Measurements from ENCODE around the gene AP3S2.
"Not testable (repeated sequence)": the region's sequence is repeated elsewhere in the genome, so short reads cannot be mapped to it uniquely, and the experiment has no call there.

Gene AP3S2

DNA sequence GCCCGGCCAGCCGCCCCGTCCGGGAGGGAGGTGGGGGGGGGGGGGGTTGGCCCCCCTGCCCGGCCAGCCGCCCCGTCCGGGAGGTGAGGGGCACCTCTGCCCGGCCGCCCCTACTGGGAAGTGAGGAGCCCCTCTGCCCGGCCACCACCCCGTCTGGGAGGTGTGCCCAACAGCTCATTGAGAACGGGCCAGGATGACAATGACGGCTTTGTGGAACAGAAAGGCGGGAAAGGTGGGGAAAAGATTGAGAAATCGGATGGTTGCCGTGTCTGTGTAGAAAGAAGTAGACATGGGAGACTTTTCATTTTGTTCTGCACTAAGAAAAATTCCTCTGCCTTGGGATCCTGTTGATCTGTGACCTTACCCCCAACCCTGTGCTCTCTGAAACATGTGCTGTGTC lies 38.9 kb downstream of the AP3S2 start:
- H3K4me1 ChIP-seq (ENCODE audit: control insufficient read depth in 1 of 2, insufficient read depth in 2 of 2, low read length in 2 of 2), result peaks cover 30 to 32% of the 10 kb centered on the region in 2 donors
- H3K27ac ChIP-seq (ENCODE audit: low read depth, low read length); H3K9me3 ChIP-seq (ENCODE audit: control insufficient read depth in 1 of 2, low read length in 2 of 2); H3K36me3 ChIP-seq (ENCODE audit: control insufficient read depth in 1 of 2, insufficient read depth in 2 of 2, low read length in 2 of 2); H3K4me3 ChIP-seq (ENCODE audit: low read depth in 1 of 2, low read length in 2 of 2); H3K9ac ChIP-seq (ENCODE audit: low read depth in 1 of 2, low read length in 2 of 2); H3K27me3 ChIP-seq (ENCODE audit: control insufficient read depth in 1 of 2, insufficient read depth in 2 of 2, low read length in 2 of 2): not testable (repeated sequence)

DNA sequence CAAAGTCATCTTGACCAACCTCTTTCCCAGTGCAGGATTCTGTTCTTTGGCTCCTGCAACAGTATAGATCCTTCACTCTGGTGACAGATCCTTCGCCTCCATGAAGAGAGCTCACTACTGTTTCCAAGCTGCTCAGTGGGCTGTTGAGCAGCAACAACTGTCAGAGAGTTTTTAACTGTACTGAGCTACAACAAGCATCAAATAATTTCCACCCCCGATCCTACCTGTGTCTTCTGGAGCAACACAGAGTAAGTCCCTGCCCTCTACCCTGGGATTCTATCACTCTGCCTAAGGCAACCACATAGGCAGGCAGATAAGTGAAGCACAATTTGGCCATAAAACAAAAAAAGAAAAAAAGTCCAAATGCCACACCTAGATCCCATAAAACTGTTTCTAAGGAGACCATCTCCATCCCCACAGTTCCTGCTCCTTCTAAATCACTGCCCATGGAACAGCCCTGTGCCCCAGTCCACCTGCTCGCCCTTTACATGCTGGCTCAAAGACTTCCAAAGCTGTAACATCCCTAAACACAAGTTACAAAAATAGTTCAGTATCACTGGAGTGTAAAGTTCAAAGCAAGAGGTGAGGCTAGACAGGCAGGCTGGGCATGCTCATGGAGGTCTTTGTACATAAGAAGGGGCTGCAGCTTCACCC lies 41.3 kb downstream of the AP3S2 start:
- Histone ChIP-seq H3K9ac (ENCODE audit: low read depth in 1 of 2, low read length in 2 of 2) (peak overlapping the region in 1 of 2 donors; percentile 9), H3K4me1 (ENCODE audit: control insufficient read depth in 1 of 2, insufficient read depth in 2 of 2, low read length in 2 of 2) (peaks cover 34 to 48% of the 10 kb centered on the region in 2 donors), H3K27ac (ENCODE audit: low read depth, low read length) (peak overlapping the region; percentile 37), H3K4me3 (ENCODE audit: low read depth in 1 of 2, low read length in 2 of 2) (peak overlapping the region in 1 of 2 donors; percentile 9), H3K36me3 (ENCODE audit: control insufficient read depth in 1 of 2, insufficient read depth in 2 of 2, low read length in 2 of 2) (peaks cover 3 to 5% of the 10 kb centered on the region in 2 donors), H3K9me3 (ENCODE audit: control insufficient read depth in 1 of 2, low read length in 2 of 2) (no peaks in the 10 kb centered on the region), H3K27me3 (ENCODE audit: control insufficient read depth in 1 of 2, insufficient read depth in 2 of 2, low read length in 2 of 2) (no peaks in the 10 kb centered on the region)

DNA sequence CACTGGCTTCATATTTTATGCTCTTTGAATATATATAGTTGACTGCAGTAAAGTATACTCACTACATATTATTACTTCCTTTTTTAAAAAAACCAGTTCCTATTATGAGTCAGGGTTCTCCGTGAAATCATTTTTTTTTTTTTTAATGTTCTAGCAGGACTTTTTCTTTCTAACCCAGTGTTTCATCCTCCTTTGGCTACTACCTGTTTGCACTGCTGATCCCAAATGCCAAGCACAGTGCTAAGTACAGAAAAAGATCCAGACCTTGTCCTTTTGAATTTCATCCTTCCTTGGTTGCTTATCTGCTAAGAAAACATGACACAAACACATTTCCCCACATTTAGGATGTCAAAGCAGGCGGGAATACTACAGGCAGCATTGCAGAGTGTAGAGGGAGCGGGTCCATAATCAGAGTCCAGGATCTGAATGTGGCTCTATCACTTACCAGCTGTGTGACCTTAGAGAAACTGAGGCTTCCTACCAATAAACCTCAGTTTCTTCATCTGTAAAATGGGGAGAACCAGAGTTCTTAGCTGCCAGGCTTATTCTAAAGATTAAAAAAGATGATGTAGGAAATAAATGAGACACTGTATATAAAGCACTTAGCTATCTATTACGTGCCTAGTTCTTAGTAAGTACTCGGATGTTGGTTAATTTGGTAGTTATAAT lies 42.0 kb downstream of the AP3S2 start:
- Histone ChIP-seq H3K9me3 (ENCODE audit: control insufficient read depth in 1 of 2, low read length in 2 of 2) (no peaks in the 10 kb centered on the region), H3K27me3 (ENCODE audit: control insufficient read depth in 1 of 2, insufficient read depth in 2 of 2, low read length in 2 of 2) (no peaks in the 10 kb centered on the region), H3K4me3 (ENCODE audit: low read depth in 1 of 2, low read length in 2 of 2) (peak overlapping the region in 1 of 2 donors; percentile 9), H3K27ac (ENCODE audit: low read depth, low read length) (peak overlapping the region; percentile 37), H3K9ac (ENCODE audit: low read depth in 1 of 2, low read length in 2 of 2) (peak overlapping the region in 1 of 2 donors; percentile 9), H3K4me1 (ENCODE audit: control insufficient read depth in 1 of 2, insufficient read depth in 2 of 2, low read length in 2 of 2) (peaks cover 30 to 43% of the 10 kb centered on the region in 2 donors), H3K36me3 (ENCODE audit: control insufficient read depth in 1 of 2, insufficient read depth in 2 of 2, low read length in 2 of 2) (peaks cover 3 to 5% of the 10 kb centered on the region in 2 donors)

DNA sequence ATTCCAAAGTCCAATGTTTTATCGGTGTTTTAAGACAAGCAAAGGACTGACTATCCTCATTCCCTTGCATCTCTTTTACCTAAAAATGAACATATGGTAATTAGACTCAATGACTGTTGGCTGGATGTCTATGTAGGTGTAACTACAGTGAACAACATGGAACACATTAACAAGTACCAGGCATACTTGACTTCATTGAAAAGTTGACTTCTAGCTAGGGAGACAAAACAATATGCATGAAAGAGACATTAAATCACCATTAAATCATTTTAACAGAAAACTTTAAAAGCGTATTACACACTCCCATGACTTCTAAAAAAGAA lies 44.9 kb downstream of the AP3S2 start:
- H3K36me3 ChIP-seq (ENCODE audit: control insufficient read depth in 1 of 2, insufficient read depth in 2 of 2, low read length in 2 of 2), result peaks cover 3 to 5% of the 10 kb centered on the region in 2 donors
- no peaks in the 10 kb centered on the region for H3K9me3 ChIP-seq (ENCODE audit: control insufficient read depth in 1 of 2, low read length in 2 of 2)
- no peaks in the 10 kb centered on the region for H3K27me3 ChIP-seq (ENCODE audit: control insufficient read depth in 1 of 2, insufficient read depth in 2 of 2, low read length in 2 of 2)
- H3K27ac ChIP-seq (ENCODE audit: low read depth, low read length), result no peak overlapping the region
- H3K4me1 ChIP-seq (ENCODE audit: control insufficient read depth in 1 of 2, insufficient read depth in 2 of 2, low read length in 2 of 2), result peaks cover 36 to 52% of the 10 kb centered on the region in 2 donors
- no peak overlapping the region for H3K4me3 ChIP-seq (ENCODE audit: low read depth in 1 of 2, low read length in 2 of 2)
- no peak overlapping the region for H3K9ac ChIP-seq (ENCODE audit: low read depth in 1 of 2, low read length in 2 of 2)

GRCh38 chr15:89847101-89847500 lies 46.7 kb downstream of the AP3S2 start:
- Histone ChIP-seq H3K27ac (ENCODE audit: low read depth, low read length) (no peak overlapping the region), H3K4me1 (ENCODE audit: control insufficient read depth in 1 of 2, insufficient read depth in 2 of 2, low read length in 2 of 2) (peaks cover 26 to 43% of the 10 kb centered on the region in 2 donors), H3K9ac (ENCODE audit: low read depth in 1 of 2, low read length in 2 of 2) (no peak overlapping the region), H3K27me3 (ENCODE audit: control insufficient read depth in 1 of 2, insufficient read depth in 2 of 2, low read length in 2 of 2) (no peaks in the 10 kb centered on the region), H3K4me3 (ENCODE audit: low read depth in 1 of 2, low read length in 2 of 2) (no peak overlapping the region), H3K36me3 (ENCODE audit: control insufficient read depth in 1 of 2, insufficient read depth in 2 of 2, low read length in 2 of 2) (peaks cover 3 to 5% of the 10 kb centered on the region in 2 donors), H3K9me3 (ENCODE audit: control insufficient read depth in 1 of 2, low read length in 2 of 2) (no peaks in the 10 kb centered on the region)

DNA sequence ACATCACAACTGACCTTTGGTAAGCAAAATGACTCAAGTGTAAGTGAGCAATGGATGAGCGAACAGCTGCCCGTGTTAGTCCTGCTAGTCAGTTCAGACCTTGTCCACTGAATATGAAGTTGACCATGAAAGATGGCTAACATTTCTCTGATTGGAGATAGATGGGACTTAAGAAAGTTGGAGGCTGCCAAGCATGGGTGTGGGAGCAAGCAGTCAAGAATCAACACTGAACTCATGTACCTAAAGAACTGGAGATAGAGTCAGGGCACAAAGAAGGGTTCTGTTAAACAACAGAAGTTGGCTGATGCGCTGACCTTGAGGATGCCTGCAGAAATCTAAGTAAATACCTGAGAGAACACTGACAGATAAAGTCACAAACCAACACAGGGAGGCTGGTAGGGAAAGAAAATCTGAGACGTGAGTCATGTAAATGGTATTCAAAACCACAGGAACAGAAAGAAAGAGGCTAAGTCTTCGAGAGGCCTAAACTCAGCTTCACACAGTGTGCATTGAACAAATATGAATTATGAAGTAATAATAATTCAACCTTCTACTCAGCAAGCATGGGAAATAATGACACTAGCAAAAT lies 48.4 kb downstream of the AP3S2 start:
- no peaks in the 10 kb centered on the region for H3K27me3 ChIP-seq (ENCODE audit: control insufficient read depth in 1 of 2, insufficient read depth in 2 of 2, low read length in 2 of 2)
- H3K9ac ChIP-seq (ENCODE audit: low read depth in 1 of 2, low read length in 2 of 2), result no peak overlapping the region
- peaks cover 3 to 5% of the 10 kb centered on the region in 2 donors for H3K36me3 ChIP-seq (ENCODE audit: control insufficient read depth in 1 of 2, insufficient read depth in 2 of 2, low read length in 2 of 2)
- peaks cover 17 to 37% of the 10 kb centered on the region in 2 donors for H3K4me1 ChIP-seq (ENCODE audit: control insufficient read depth in 1 of 2, insufficient read depth in 2 of 2, low read length in 2 of 2)
- peak overlapping the region; percentile 7 for H3K27ac ChIP-seq (ENCODE audit: low read depth, low read length)
- H3K9me3 ChIP-seq (ENCODE audit: control insufficient read depth in 1 of 2, low read length in 2 of 2), result no peaks in the 10 kb centered on the region
- no peak overlapping the region for H3K4me3 ChIP-seq (ENCODE audit: low read depth in 1 of 2, low read length in 2 of 2)

DNA sequence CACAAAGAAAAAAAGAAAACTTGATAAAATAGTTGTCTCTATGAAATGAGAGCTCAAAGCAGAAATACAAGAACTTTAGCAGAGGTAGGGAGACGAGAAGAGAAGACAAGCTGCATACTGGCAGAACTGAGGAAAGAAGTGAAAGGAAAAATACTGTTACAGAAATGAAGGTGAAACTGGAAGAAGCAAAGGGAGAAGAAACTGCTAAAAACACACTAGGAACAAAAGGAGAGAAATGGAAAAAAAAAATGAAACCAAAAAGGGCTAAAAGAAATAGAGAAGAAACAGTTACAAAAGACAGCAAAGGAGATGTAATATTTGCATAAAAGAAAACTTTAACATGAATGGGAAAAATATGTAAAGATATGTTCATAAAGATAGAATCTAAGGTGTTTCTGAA lies 51.8 kb downstream of the AP3S2 start:
- Histone ChIP-seq H3K27me3 (ENCODE audit: control insufficient read depth in 1 of 2, insufficient read depth in 2 of 2, low read length in 2 of 2) (no peaks in the 10 kb centered on the region), H3K27ac (ENCODE audit: low read depth, low read length) (no peak overlapping the region), H3K4me3 (ENCODE audit: low read depth in 1 of 2, low read length in 2 of 2) (no peak overlapping the region), H3K9ac (ENCODE audit: low read depth in 1 of 2, low read length in 2 of 2) (no peak overlapping the region), H3K4me1 (ENCODE audit: control insufficient read depth in 1 of 2, insufficient read depth in 2 of 2, low read length in 2 of 2) (peaks cover 10 to 22% of the 10 kb centered on the region in 2 donors), H3K36me3 (ENCODE audit: control insufficient read depth in 1 of 2, insufficient read depth in 2 of 2, low read length in 2 of 2) (peaks cover 12 to 14% of the 10 kb centered on the region in 2 donors), H3K9me3 (ENCODE audit: control insufficient read depth in 1 of 2, low read length in 2 of 2) (no peaks in the 10 kb centered on the region)

DNA sequence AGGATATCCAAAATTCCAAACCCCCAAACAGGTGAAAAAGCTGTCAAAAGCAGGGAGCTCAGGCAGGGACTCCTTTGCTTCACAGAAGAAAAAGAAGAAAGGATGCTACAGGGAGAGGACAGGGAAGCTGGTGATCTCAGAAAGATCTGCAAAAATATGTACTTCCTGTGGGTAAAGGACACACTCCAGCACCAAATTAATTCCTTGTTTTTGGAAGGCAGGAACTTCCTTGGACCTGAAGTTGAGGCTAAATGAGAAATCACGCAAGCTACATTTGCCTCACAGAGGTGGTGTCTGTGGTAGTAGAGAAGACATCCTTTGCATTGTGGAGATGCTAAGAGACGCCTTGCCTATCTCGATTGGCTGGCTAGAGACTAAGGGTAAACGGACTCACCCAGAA lies 52.5 kb downstream of the AP3S2 start:
- Histone ChIP-seq H3K9me3 (ENCODE audit: control insufficient read depth in 1 of 2, low read length in 2 of 2) (no peaks in the 10 kb centered on the region), H3K27ac (ENCODE audit: low read depth, low read length) (no peak overlapping the region), H3K36me3 (ENCODE audit: control insufficient read depth in 1 of 2, insufficient read depth in 2 of 2, low read length in 2 of 2) (peaks cover 19 to 20% of the 10 kb centered on the region in 2 donors), H3K9ac (ENCODE audit: low read depth in 1 of 2, low read length in 2 of 2) (no peak overlapping the region), H3K4me3 (ENCODE audit: low read depth in 1 of 2, low read length in 2 of 2) (no peak overlapping the region), H3K4me1 (ENCODE audit: control insufficient read depth in 1 of 2, insufficient read depth in 2 of 2, low read length in 2 of 2) (peaks cover 10 to 22% of the 10 kb centered on the region in 2 donors), H3K27me3 (ENCODE audit: control insufficient read depth in 1 of 2, insufficient read depth in 2 of 2, low read length in 2 of 2) (no peaks in the 10 kb centered on the region)

GRCh38 chr15:89839167-89839810 lies 54.5 kb downstream of the AP3S2 start:
- Histone ChIP-seq H3K4me1 (ENCODE audit: control insufficient read depth in 1 of 2, insufficient read depth in 2 of 2, low read length in 2 of 2) (peaks cover 3 to 10% of the 10 kb centered on the region in 2 donors), H3K27me3 (ENCODE audit: control insufficient read depth in 1 of 2, insufficient read depth in 2 of 2, low read length in 2 of 2) (no peaks in the 10 kb centered on the region), H3K27ac (ENCODE audit: low read depth, low read length) (no peak overlapping the region), H3K4me3 (ENCODE audit: low read depth in 1 of 2, low read length in 2 of 2) (no peak overlapping the region), H3K9me3 (ENCODE audit: control insufficient read depth in 1 of 2, low read length in 2 of 2) (no peaks in the 10 kb centered on the region), H3K36me3 (ENCODE audit: control insufficient read depth in 1 of 2, insufficient read depth in 2 of 2, low read length in 2 of 2) (peaks cover 30 to 36% of the 10 kb centered on the region in 2 donors), H3K9ac (ENCODE audit: low read depth in 1 of 2, low read length in 2 of 2) (no peak overlapping the region)

DNA sequence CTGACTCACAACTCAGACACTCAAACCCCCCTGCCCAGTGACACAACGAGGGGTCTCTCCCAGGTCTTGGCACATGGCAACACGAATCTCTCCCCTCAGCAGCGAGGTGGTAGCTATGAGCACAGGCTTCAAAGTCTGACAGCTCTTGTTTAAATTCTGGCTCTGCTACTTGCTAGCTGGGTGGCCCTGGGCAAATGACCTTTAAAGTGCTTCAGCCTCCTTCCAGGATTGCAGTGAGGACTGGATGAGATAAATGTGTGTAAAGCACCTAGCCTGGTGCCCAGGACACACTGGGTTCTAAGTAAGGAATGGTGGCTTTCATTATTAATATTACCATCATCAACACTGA lies 56.0 kb downstream of the AP3S2 start:
- no peaks in the 10 kb centered on the region for H3K9me3 ChIP-seq (ENCODE audit: control insufficient read depth in 1 of 2, low read length in 2 of 2)
- peaks cover 3 to 10% of the 10 kb centered on the region in 2 donors for H3K4me1 ChIP-seq (ENCODE audit: control insufficient read depth in 1 of 2, insufficient read depth in 2 of 2, low read length in 2 of 2)
- no peak overlapping the region for H3K27ac ChIP-seq (ENCODE audit: low read depth, low read length)
- H3K4me3 ChIP-seq (ENCODE audit: low read depth in 1 of 2, low read length in 2 of 2), result no peak overlapping the region
- H3K27me3 ChIP-seq (ENCODE audit: control insufficient read depth in 1 of 2, insufficient read depth in 2 of 2, low read length in 2 of 2), result no peaks in the 10 kb centered on the region
- no peak overlapping the region for H3K9ac ChIP-seq (ENCODE audit: low read depth in 1 of 2, low read length in 2 of 2)
- H3K36me3 ChIP-seq (ENCODE audit: control insufficient read depth in 1 of 2, insufficient read depth in 2 of 2, low read length in 2 of 2), result peaks cover 44 to 51% of the 10 kb centered on the region in 2 donors
